OCI-LY7 (cell line): ENCODE data around the gene TTC24. TPM values are rescaled to one million over a fixed set of nuclear protein-coding genes. Genes with fewer than 3 reads are reported as not detected.

Experiments used
- BruUV-seq: library from RNA; stranded (reverse); fragments of 400-500 nt; replicated peaks from 2 replicates; lab custom pipeline; 2021; lab: Mats Ljungman, UMichigan
- CTCF ChIA-PET: fragments of 300-600 bp; sonication (Branson Sonifier 250); formaldehyde crosslinking; loops from one replicate; lab custom pipeline; 2022; ENCODE audit warnings: antibody characterized with exemption; ENCODE audit not compliant: unreplicated experiment; lab: Charles Lee
- POLR2A ChIA-PET: fragments of 300-600 bp; sonication (Branson Sonifier 250); formaldehyde crosslinking; loops from one replicate; lab custom pipeline; 2022; ENCODE audit warnings: antibody characterized with exemption; lab: Charles Lee
- DNase-seq: peaks from one replicate; pipeline ENCODE4 v3.0.0-alpha.2; 2015; ENCODE audit warnings: low spot score
- H2AFZ ChIP-seq: fragments of 200-600 bp; sonication (generic), shearing (Covaris generic); 2 replicates; pipeline ENCODE4 v1.6.1; 2014; ENCODE audit warnings: mild to moderate bottlenecking, antibody characterized with exemption, low read length, moderate library complexity
- H3K27ac ChIP-seq: fragments of 200-600 bp; sonication (generic); 2 replicates; pipeline ENCODE4 v1.5.1; 2014; ENCODE audit warnings: mixed run types, low read depth, mild to moderate bottlenecking, moderate library complexity, low read length, inconsistent platforms; ENCODE audit not compliant: poor library complexity, severe bottlenecking
- H3K36me3 ChIP-seq: fragments of 200-600 bp; sonication (generic); 2 replicates; pipeline ENCODE4 v1.6.1; 2014; ENCODE audit warnings: mild to moderate bottlenecking, antibody characterized with exemption, low read length, moderate library complexity, mixed read lengths; ENCODE audit not compliant: insufficient read depth
- H3K4me1 ChIP-seq: fragments of 200-600 bp; sonication (generic); 2 replicates; pipeline ENCODE4 v1.5.1; 2014; ENCODE audit warnings: mild to moderate bottlenecking, low read length; ENCODE audit not compliant: insufficient read depth, poor library complexity, severe bottlenecking
- H3K4me2 ChIP-seq: fragments of 200-600 bp; sonication (generic); 2 replicates; pipeline ENCODE4 v1.6.1; 2014; ENCODE audit warnings: mild to moderate bottlenecking, low read length
- H3K4me3 ChIP-seq: fragments of 200-600 bp; sonication (generic); 2 replicates; pipeline ENCODE4 v1.5.1; 2014; ENCODE audit warnings: mild to moderate bottlenecking, low read depth, low read length; ENCODE audit not compliant: poor library complexity, severe bottlenecking
- H3K79me2 ChIP-seq: fragments of 200-600 bp; sonication (generic); 2 replicates; pipeline ENCODE4 v1.6.1; 2016; ENCODE audit warnings: low read depth, mild to moderate bottlenecking, low read length, moderate library complexity, mixed read lengths; ENCODE audit not compliant: insufficient read depth
- H3K9me2 ChIP-seq: fragments of 200-600 bp; sonication (generic); 2 replicates; pipeline ENCODE4 v1.6.1; 2016; ENCODE audit warnings: mild to moderate bottlenecking, low read length, mixed read lengths; ENCODE audit not compliant: insufficient read depth
- H3K9me3 ChIP-seq: fragments of 200-600 bp; sonication (generic); 2 replicates; pipeline ENCODE4 v1.6.1; 2014; ENCODE audit warnings: mild to moderate bottlenecking, mixed run types, low read length, mixed read lengths
- H4K20me1 ChIP-seq: fragments of 200-600 bp; sonication (generic); 2 replicates; pipeline ENCODE4 v1.6.1; 2014; ENCODE audit warnings: mild to moderate bottlenecking, antibody characterized with exemption, low read length, moderate library complexity, mixed read lengths; ENCODE audit not compliant: insufficient read depth
- EZH2phosphoT487 ChIP-seq: fragments of 200-600 bp; sonication (generic); IDR thresholded peaks from 2 replicates; pipeline ENCODE4 v1.6.1; 2018; ENCODE audit warnings: low read depth, borderline replicate concordance, mild to moderate bottlenecking, mixed run types, antibody characterized with exemption, low read length, moderate library complexity, mixed read lengths
- intact Hi-C: fragments of 100-400 bp; cut with micrococcal nuclease; formaldehyde crosslinking; loops from one replicate; pipeline ENCODE4 v1.10.0; 2022; ENCODE audit not compliant: unreplicated experiment
- total RNA-seq, 2 experiments: library from RNA; depleted of rRNA in 1 of 2; stranded (reverse); fragments of >200 nt in 1 of 2; shearing (Covaris generic) in 1 of 2; gene quantifications; 2 replicates each; pipeline ENCODE4 v1.2.3, GENCODE V29; 2014 to 2022
- TF ChIP-seq, protein P1 (sequence below): fragments of 200-600 bp; sonication (generic); conservative IDR thresholded peaks from 2 replicates; pipeline ENCODE4 v1.5.1; 2014; ENCODE audit warnings: mild to moderate bottlenecking, antibody characterized with exemption, low read length, moderate library complexity, mixed read lengths

Gene TTC24
- total RNA-seq, 2 experiments from 2014 or later, result 2.8 to 11.9 TPM

DNA sequence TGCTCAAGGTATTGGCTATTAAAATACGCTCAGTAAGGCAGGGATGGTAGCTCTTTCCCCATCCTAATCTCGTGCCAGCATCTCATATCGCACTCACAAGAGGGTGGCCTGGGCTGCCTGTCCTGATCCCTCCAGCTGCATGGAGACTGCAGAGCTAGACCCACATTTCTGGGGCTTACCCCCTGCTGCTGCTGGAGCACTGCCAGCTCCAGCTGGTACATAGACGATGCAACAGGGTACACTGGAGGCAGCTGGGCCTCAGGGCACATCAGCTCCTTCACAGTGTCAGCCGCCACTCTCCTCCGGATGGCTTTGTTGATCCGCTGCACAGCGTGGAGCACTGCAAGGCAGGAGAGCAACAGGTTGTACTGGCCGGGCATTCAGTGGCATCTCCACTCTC lies 23.2 kb upstream of the TTC24 start:
- Histone ChIP-seq H4K20me1 (no peaks in the 10 kb centered on the region), H3K36me3 (peaks cover 27% of the 10 kb centered on the region; the same call in 1 of the 2 replicates), H3K79me2 (no peaks in the 10 kb centered on the region), H2AFZ (no peak overlapping the region), H3K4me1 (peaks cover 25% of the 10 kb centered on the region), H3K4me2 (no peak overlapping the region), H3K9me2 (no peaks in the 10 kb centered on the region), H3K9me3 (no peaks in the 10 kb centered on the region), H3K4me3 (no peak overlapping the region), H3K27ac (no peak overlapping the region)
- intact Hi-C loops, result no loop called here
- POLR2A ChIA-PET, result no interaction called here
- CTCF ChIA-PET, result no interaction called here
- no TSS peak for BruUV-seq
- TF ChIP-seq, protein P1, sequence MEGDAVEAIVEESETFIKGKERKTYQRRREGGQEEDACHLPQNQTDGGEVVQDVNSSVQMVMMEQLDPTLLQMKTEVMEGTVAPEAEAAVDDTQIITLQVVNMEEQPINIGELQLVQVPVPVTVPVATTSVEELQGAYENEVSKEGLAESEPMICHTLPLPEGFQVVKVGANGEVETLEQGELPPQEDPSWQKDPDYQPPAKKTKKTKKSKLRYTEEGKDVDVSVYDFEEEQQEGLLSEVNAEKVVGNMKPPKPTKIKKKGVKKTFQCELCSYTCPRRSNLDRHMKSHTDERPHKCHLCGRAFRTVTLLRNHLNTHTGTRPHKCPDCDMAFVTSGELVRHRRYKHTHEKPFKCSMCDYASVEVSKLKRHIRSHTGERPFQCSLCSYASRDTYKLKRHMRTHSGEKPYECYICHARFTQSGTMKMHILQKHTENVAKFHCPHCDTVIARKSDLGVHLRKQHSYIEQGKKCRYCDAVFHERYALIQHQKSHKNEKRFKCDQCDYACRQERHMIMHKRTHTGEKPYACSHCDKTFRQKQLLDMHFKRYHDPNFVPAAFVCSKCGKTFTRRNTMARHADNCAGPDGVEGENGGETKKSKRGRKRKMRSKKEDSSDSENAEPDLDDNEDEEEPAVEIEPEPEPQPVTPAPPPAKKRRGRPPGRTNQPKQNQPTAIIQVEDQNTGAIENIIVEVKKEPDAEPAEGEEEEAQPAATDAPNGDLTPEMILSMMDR, result no peak
- no peak for TF ChIP-seq EZH2phosphoT487
- no peak for DNase-seq

DNA sequence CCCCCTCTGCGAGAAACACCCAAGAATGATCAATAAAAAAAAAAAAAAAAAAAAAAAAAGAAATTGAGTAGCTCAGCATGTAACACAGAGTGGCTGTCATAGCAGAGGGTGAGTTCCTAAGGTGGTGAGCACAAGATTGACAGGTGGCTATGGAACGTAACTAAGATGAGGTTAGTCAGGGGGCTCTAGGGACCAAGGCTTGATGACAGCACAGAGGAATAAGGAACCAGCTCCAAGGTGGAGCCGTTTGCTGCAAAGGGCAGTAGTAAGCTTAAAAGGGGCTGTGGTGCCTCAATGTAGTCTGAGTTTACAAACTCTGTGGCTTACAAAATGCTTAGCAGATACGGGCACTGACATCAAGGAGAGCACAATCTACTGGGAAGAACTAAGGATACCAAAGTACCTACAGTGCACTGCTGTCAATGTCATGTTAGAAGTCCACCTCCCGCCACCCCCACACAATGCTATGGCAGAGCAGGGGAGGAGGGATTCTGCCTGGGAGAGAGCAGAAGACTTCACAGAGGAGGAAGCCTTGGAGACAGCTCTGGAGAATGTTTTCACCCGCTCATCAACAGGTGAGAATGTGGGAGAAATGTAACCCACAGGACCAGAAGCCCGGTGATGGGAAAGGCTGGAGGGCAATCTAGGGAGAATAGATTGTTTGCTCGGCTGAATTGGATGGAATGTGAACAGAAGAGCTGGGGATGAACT lies 20.3 kb upstream of the TTC24 start:
- CTCF ChIA-PET, result no interaction called here
- peaks cover 41% of the 10 kb centered on the region for H3K36me3 ChIP-seq
- H3K9me3 ChIP-seq, result no peaks in the 10 kb centered on the region
- H3K27ac ChIP-seq, result no peak overlapping the region
- no peak overlapping the region for H2AFZ ChIP-seq
- intact Hi-C loops, result no loop called here
- POLR2A ChIA-PET, result no interaction called here
- H3K4me3 ChIP-seq, result no peak overlapping the region
- DNase-seq, result no peak
- H3K79me2 ChIP-seq, result no peaks in the 10 kb centered on the region
- no TSS peak for BruUV-seq
- H3K9me2 ChIP-seq, result no peaks in the 10 kb centered on the region
- H3K4me1 ChIP-seq, result no peaks in the 10 kb centered on the region
- H3K4me2 ChIP-seq, result no peak overlapping the region
- TF ChIP-seq, protein P1, result no peak
- TF ChIP-seq EZH2phosphoT487, result no peak
- H4K20me1 ChIP-seq, result no peaks in the 10 kb centered on the region

DNA sequence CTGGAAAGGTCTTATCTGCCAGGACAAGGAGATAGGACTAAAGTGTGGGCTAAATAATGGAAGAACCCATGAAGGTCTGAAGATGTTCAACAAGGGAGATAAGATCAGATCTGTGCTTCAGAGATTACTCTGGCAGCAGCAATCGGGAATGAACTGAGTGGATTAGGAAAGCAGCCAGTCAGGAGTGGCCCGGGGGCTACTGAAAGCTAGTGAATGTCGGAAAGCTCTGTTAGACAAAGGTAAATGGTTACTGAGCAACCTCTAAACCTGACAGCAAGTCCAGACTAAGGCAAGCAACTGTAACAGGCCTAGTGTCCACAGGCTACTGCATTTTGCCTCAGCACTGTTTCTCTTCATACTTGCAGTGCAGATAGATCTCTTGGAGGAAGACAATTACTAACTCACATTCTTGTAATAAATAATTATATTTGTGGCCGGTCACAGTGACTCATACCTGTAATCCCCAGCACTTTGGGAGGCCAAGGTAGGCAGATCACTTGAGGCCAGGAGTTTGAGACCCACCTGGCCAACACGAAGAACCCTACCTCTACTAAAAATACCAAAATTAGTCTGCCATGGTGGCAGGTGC lies 19.6 kb upstream of the TTC24 start:
- Histone ChIP-seq H3K4me1 (no peaks in the 10 kb centered on the region), H3K79me2 (no peaks in the 10 kb centered on the region), H2AFZ (no peak overlapping the region), H3K36me3 (peaks cover 42% of the 10 kb centered on the region), H3K9me3 (no peaks in the 10 kb centered on the region), H3K9me2 (no peaks in the 10 kb centered on the region), H3K27ac (no peak overlapping the region), H3K4me3 (no peak overlapping the region), H3K4me2 (no peak overlapping the region), H4K20me1 (no peaks in the 10 kb centered on the region)
- TF ChIP-seq, protein P1, result no peak
- TF ChIP-seq EZH2phosphoT487, result no peak
- no peak for DNase-seq
- POLR2A ChIA-PET, result no interaction called here
- no TSS peak for BruUV-seq
- CTCF ChIA-PET, result no interaction called here
- intact Hi-C loops, result no loop called here
